Measurements from ENCODE around the gene NAA40. TPM values are rescaled to one million over a fixed set of nuclear protein-coding genes. Genes with fewer than 3 reads are reported as not detected.

The NAA40 gene
- total RNA-seq, 2 experiments from 2014 or later, result 37.0 to 46.0 TPM

DNA sequence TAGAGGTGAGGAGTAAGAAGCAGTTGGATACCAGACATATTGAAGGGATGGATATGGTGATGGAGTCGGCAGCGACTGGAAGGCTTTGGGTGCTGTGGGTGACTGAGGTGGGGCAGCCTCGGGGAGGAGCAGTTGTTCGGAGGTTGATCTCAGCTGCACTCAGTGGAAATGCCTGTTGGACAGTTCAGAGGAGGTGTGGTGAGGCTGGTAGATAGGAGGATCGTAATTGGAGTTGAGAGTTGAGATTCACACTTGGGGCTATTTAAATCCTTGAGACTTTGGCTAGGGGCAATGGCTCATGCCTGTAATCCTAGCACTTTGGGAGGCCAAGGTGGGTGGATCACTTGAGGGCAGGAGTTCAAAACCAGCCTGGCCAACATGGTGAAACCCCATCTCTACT is 54.3 kb downstream of the NAA40 start:
- Mint-ChIP-seq H3K27me3 (no peaks in the 10 kb centered on the region), H3K4me1 (peaks cover 11% of the 10 kb centered on the region), H3K27ac (no peak overlapping the region), H3K9me3 (ENCODE audit: low read depth) (no peaks in the 10 kb centered on the region), H3K36me3 (peaks cover 41% of the 10 kb centered on the region), H3K4me3 (no peak overlapping the region)
- ATAC-seq (no peak), DNase-seq (no peak)
- CTCF ChIA-PET, result no interaction called here

DNA sequence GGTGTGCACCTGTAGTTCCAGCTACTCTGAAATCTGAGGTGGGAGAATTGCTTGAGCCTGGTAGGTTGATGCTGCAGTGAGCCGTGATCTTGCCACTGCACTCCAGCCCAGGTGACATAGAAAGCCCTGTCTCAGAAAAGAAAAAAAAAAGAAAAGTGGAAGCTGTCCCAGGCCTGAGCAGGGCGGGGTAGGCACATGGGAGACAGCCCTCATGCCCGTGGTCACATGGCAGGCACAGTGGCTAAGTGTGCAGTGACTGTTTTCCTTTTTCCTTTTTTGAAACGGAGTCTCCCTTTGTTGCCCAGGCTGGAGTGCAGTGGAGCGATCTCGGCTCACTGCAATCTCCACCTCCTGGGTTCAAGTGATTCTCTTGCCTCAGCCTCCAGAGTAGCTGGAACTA is 55.2 kb downstream of the NAA40 start:
- peaks cover 4% of the 10 kb centered on the region for H3K4me1 Mint-ChIP-seq
- no peak overlapping the region for H3K4me3 Mint-ChIP-seq
- CTCF ChIA-PET, result no interaction called here
- peaks cover 38% of the 10 kb centered on the region for H3K36me3 Mint-ChIP-seq
- DNase-seq, result no peak
- H3K9me3 Mint-ChIP-seq (ENCODE audit: low read depth), result no peaks in the 10 kb centered on the region
- H3K27me3 Mint-ChIP-seq, result no peaks in the 10 kb centered on the region
- no peak overlapping the region for H3K27ac Mint-ChIP-seq
- ATAC-seq, result no peak

DNA sequence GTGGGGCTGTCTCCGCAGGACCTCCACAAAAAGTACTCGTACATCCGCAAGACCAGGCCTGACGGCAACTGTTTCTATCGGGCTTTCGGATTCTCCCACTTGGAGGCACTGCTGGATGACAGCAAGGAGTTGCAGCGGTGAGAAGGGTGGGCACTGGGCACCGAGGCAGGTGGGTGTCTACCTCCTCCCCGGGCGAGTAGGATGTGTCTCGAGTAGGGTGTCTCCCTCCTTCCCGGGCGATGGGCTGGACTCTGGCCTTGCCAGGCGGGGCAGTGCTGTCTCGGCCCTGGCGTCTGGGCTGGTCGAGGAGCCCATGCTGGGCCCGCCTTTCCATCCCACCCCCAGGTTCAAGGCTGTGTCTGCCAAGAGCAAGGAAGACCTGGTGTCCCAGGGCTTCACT is 57.7 kb downstream of the NAA40 start:
- ATAC-seq (no peak), DNase-seq (no peak)
- CTCF ChIA-PET, result no interaction called here
- Mint-ChIP-seq H3K9me3 (ENCODE audit: low read depth) (no peaks in the 10 kb centered on the region), H3K36me3 (peaks cover 22% of the 10 kb centered on the region), H3K27ac (no peak overlapping the region), H3K4me3 (no peak overlapping the region), H3K27me3 (peaks cover 6% of the 10 kb centered on the region), H3K4me1 (peaks cover 7% of the 10 kb centered on the region)

DNA sequence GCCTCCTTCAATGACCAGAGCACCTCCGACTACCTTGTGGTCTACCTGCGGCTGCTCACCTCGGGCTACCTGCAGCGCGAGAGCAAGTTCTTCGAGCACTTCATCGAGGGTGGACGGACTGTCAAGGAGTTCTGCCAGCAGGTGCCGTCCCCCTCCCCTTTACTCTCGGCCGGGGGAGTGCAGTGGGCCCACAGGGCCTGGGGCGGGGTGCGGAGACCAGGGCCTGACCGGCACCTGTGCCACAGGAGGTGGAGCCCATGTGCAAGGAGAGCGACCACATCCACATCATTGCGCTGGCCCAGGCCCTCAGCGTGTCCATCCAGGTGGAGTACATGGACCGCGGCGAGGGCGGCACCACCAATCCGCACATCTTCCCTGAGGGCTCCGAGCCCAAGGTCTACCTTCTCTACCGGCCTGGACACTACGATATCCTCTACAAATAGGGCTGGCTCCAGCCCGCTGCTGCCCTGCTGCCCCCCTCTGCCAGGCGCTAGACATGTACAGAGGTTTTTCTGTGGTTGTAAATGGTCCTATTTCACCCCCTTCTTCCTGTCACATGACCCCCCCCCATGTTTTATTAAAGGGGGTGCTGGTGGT is 58.4 kb downstream of the NAA40 start:
- CTCF ChIA-PET, result interaction anchor here (1.3 kb wide), 2 partner anchors 22 to 159 kb away, joined by 3 read pairs; partner anchors contain the start of gene COX8A
- ATAC-seq (no peak), DNase-seq (no peak)
- Mint-ChIP-seq H3K9me3 (ENCODE audit: low read depth) (no peaks in the 10 kb centered on the region), H3K4me3 (no peak overlapping the region), H3K36me3 (peaks cover 20% of the 10 kb centered on the region), H3K27ac (no peak overlapping the region), H3K27me3 (peaks cover 6% of the 10 kb centered on the region), H3K4me1 (peaks cover 5% of the 10 kb centered on the region)

DNA sequence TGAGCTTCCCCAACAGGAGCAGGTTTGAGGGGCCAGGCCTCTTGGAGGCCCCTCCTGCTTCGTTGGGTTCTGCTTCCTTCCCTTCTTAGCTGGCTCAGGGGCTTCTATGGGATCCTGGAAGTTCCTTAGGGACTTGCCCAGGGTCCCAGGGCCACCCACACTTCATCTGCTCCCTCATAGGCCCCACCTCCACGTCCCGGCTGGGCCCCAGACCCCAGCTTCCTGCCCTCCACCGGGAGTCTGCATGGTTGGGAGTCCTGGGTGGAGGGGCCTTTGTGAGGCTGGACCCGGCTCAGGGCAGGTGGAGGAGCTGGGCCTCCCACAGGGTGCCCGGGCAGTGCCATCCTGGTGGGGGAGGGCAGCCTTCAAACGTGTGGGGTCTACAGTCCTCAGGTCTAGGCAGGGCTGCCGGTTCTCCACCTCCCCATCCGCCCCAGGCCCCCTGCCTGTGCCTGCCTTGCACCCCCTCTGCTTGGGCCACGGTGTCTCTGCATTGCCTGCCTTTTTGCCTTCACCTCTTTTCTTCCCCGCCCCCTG is 59.1 kb downstream of the NAA40 start:
- DNase-seq, result no peak
- no peak overlapping the region for H3K27ac Mint-ChIP-seq
- H3K36me3 Mint-ChIP-seq, result peaks cover 19% of the 10 kb centered on the region
- ATAC-seq, result no peak
- H3K4me3 Mint-ChIP-seq, result no peak overlapping the region
- H3K4me1 Mint-ChIP-seq, result peaks cover 5% of the 10 kb centered on the region
- H3K27me3 Mint-ChIP-seq, result peaks cover 6% of the 10 kb centered on the region
- CTCF ChIA-PET, result interaction anchor here (0.9 to 1.3 kb wide), 3 partner anchors 23 to 160 kb away, joined by 3 read pairs; partner anchors contain the start of gene COX8A
- H3K9me3 Mint-ChIP-seq (ENCODE audit: low read depth), result no peaks in the 10 kb centered on the region

DNA sequence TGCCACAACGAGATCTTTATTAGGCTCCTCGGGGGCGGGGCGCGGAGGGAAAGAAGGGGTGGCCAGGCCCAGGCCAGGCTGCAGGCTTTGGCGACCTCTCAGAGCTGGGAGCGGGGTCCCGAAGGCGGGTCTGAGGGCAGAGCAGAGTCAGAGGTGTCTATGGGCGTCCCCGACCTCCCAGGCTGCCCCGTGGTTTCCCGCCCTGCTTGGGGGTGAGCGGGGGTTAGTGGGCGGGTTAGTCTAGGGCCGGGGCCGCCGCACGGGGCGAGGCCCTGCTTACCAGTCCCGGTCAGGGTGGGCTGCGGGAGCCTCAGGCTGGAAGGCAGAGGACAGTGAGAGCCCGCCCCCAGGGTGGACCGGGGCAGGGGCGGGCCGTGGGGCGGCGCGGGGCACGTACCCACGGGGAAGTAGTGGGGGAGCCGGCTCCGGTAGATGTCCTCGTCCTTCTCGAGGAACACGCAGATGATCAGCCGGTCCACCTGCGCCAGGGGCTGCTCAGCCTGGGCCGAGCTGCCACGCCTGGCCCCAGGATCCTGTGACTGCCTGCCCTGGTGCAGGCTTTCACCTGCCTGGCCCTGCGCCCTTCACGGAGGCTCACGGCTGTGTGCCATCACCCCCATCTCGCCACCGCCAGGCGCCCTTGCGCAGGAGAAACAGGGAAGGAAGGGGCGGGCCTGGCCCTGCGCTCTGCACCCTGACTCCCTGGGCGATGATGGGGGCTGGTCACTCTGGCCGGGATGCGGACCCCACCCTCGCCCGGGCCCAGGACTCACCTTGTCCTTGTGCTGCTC is 60.0 kb downstream of the NAA40 start:
- Mint-ChIP-seq H3K9me3 (ENCODE audit: low read depth) (no peaks in the 10 kb centered on the region), H3K27me3 (peaks cover 6% of the 10 kb centered on the region)
- no peak for ATAC-seq

DNA sequence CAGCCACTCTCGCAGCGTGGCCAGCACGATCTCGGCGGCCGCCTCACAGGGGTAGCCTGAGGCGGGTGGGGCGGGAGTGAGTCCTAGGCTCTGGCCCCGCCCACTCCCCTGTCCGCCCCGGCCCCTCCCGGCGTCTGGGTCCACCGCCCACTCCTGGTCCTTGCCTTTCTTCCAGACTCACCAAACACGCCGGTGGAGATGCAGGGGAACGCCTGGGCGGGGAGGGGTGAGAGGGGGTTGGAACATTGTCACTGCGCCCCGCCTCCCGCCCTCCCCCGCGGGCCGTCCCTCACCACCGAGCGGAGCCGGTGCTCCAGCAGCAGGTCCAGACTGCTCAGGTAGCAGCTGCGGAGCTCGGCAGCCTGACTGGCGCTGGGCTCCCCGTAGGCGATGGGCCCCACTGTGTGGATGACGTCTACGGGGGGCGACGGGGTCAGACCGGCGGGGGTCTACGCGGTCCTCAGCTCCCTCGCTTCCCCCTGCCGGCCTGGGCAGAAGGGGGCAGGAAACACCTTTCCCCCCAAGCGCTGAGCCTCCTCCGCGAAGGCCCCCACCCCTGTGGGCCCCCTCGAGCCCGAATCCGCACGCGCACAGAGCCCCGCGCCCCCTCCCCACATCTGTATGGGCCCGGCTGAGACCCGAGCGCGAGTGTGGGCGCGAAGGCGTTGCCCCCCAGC is 60.7 kb downstream of the NAA40 start:
- peak; percentile 56 for DNase-seq
- CTCF ChIA-PET, result interaction anchor here (0.6 to 4.6 kb wide), 32 partner anchors 9 to 305 kb away, joined by 3 to 123 read pairs (median 4); partner anchors contain the start of genes FKBP2 and OTUB1
- Mint-ChIP-seq H3K9me3 (ENCODE audit: low read depth) (no peaks in the 10 kb centered on the region), H3K36me3 (peaks cover 16% of the 10 kb centered on the region), H3K4me3 (no peak overlapping the region), H3K27me3 (peaks cover 6% of the 10 kb centered on the region), H3K4me1 (peaks cover 5% of the 10 kb centered on the region), H3K27ac (no peak overlapping the region)
- ATAC-seq, result peak; percentile 50

More for the DNA sequence above, 60.0 kb downstream of the NAA40 start:
- Mint-ChIP-seq H3K27ac (no peak overlapping the region), H3K36me3 (peaks cover 16% of the 10 kb centered on the region), H3K4me1 (peaks cover 5% of the 10 kb centered on the region), H3K4me3 (no peak overlapping the region)
- no peak for DNase-seq
- CTCF ChIA-PET, result interaction anchor here (0.9 to 4.6 kb wide), 13 partner anchors 9 to 305 kb away, joined by 3 to 123 read pairs (median 4); partner anchors contain the start of gene COX8A

DNA sequence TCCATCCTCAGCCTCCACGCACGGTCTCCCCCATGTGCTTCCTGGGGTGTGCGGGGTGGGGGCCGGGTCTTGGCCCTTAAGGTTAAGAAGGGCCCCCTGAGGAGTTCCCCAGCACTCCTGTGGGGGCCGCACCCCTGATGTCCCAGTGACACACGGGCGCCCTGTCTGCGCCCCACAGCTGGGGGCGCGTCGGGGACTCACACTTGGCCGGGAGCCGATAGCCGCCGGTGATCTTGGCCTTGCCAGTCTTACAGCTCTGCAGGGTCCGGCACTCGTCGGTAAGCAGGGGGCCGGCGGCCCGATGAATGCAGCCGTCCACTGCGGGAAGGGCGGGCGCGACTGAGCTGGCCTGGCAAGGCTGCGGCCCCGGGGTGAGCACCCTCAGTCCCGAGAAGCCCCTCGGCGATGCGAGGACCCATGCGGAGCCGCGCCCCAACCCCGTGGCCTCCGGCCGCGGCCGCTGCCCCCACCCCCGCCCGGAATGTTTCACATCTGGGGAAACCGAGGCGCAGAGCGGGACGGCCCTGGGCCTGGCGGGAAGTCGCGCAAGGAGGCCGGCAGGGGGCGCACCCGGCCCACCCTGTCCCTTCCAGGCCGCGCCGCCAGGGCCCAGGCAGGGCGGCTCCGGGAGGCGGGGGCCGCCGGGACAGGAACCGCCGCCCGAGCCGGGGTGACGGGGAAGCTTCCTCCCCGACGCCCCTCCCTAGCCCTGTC is 61.4 kb downstream of the NAA40 start:
- Mint-ChIP-seq H3K36me3 (peaks cover 11% of the 10 kb centered on the region), H3K27ac (no peak overlapping the region), H3K4me1 (peaks cover 5% of the 10 kb centered on the region), H3K9me3 (ENCODE audit: low read depth) (no peaks in the 10 kb centered on the region), H3K4me3 (no peak overlapping the region), H3K27me3 (peaks cover 7% of the 10 kb centered on the region)
- ATAC-seq, result peak; percentile 89
- CTCF ChIA-PET, result interaction anchor here (0.6 to 4.6 kb wide), 43 partner anchors 9 to 317 kb away, joined by 3 to 123 read pairs (median 4); partner anchors contain the start of genes FKBP2, OTUB1, PRDX5 and TRMT112
- peak; percentile 77 for DNase-seq

DNA sequence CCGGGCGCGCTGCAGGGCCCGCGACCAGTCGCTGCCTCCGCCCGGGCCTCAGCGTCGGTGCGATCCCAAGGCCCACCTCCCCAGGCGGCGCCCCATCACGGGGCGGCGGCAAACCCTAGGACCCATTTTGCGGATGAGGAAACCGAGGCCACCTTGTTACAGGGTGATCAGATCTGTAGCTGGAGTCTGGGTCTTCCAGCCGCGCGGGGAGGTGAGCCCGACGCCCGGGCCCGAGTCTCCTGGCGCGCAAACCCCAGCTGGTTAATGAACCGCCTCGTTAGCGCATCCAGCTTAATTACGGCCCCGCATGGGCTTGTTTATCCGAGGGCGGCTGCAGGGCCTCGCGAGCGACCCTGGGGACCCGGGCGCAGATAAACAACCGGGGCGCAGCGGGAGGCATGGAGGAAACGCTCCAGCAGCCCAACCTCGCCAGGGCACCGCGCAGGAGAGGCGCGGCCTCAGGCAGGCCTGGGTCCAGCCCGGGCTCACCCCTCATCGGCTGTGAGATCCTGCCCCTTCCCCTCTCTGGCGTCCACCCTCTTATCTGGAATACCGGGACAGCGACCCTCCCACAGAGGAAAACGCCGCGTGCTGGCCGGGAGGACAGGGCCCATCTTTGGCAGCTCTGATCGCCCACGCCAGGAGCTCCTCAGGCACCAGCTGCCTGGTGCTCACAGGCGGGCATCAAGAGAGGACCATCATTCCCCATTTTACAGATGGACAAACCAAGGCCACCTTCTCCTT is 62.1 kb downstream of the NAA40 start:
- peaks cover 9% of the 10 kb centered on the region for H3K27me3 Mint-ChIP-seq
- H3K4me1 Mint-ChIP-seq, result peaks cover 5% of the 10 kb centered on the region
- no peak overlapping the region for H3K4me3 Mint-ChIP-seq
- ATAC-seq, result no peak
- DNase-seq, result no peak
- H3K9me3 Mint-ChIP-seq (ENCODE audit: low read depth), result no peaks in the 10 kb centered on the region
- CTCF ChIA-PET, result interaction anchor here (0.5 to 4.6 kb wide), 37 partner anchors 12 to 1459 kb away, joined by 3 to 123 read pairs (median 4); partner anchors contain the start of genes FKBP2, OTUB1, PRDX5 and TRMT112
- H3K36me3 Mint-ChIP-seq, result peaks cover 10% of the 10 kb centered on the region
- H3K27ac Mint-ChIP-seq, result no peak overlapping the region

DNA sequence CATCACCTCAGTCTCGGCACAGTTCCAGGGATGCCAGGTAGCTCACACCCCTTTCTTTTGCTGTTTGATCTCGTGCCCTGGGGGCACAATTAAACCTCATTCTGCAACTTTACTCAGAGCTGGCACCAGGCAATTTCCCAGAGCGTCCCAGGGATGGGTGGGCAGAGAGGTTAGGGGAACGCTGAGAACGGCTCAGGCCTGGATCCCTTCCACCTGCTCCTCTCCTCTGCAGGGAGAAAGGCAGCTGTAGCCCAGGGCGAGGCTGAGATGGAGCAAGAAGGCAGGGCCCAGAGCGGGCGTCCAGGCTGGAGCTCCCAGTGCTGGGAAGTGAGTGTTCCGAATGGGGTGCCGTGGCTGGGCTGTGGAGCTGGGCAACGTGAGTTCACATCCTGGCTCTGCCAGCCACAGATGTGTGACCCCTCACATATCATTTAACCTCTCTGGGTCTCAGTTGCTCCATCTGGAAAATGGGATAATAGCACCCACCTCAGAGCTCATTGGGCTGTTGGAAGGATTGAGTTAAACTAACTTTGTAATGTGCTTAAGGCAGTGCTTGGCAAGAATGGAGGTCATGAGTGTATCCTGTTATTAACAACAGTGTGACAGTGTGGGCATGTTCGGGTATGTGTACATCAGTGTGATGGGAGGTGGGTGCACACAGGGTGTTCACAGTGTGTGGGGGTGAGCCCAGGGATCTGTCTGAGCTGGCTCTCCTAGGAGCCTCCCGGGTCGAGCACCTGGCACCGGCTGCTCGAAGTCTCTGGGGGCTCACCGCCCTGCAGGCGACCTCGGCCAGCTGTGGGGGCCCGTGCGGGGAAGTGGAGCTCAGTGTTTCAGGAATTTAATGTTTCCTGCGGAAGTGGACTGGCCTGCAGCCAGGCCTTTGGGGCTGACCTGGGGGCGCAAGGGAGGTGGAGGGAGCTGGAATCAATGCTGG is 63.0 kb downstream of the NAA40 start:
- CTCF ChIA-PET, result interaction anchor here (0.5 to 4.6 kb wide), 22 partner anchors 12 to 316 kb away, joined by 3 to 123 read pairs (median 6); partner anchors contain the start of genes COX8A, PRDX5 and TRMT112
- ATAC-seq (no peak), DNase-seq (no peak)
- H3K4me1 Mint-ChIP-seq, result peaks cover 5% of the 10 kb centered on the region
- H3K4me3 Mint-ChIP-seq, result no peak overlapping the region
- no peak overlapping the region for H3K27ac Mint-ChIP-seq
- H3K36me3 Mint-ChIP-seq, result peaks cover 10% of the 10 kb centered on the region
- H3K27me3 Mint-ChIP-seq, result peaks cover 18% of the 10 kb centered on the region
- H3K9me3 Mint-ChIP-seq (ENCODE audit: low read depth), result no peaks in the 10 kb centered on the region

DNA sequence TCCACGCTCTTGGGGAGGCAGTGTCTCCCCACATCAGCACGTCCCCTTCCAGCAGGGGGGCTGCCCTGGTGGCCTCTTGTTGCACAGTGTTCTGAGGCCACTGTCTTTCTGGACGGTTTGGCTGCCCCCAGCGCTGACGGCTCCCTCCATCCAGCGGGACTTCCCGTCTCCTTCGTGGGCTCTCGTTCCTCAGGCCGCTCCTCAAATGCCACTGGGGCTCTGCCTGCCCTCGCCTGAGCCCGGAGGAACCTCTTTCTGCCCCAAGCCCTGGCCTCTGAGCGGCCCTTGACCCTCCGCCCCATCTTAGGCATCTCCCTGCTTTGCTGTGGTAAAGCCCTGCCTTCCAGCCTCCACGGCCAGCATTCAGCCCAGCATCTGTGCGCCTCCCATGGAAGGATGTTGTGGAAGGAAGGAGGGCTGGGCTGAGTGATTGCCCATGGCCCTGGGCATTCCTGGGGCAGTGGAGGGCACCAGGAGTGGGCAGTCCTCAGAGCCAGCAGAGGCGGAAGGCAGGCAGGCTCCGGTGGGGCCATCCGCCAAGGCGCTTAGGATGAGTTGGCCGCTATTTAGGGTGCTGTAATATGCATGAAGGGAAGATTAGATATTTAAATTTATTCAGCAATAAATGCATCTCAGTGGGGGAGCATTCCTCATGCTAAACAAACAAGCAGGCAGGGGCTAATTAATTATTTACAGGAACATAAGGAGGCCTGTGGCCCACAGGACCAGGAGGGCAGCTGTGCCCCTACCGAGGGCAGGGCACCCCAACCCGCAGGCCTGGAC is 65.2 kb downstream of the NAA40 start:
- no peaks in the 10 kb centered on the region for H3K36me3 Mint-ChIP-seq
- no peak overlapping the region for H3K4me3 Mint-ChIP-seq
- H3K9me3 Mint-ChIP-seq (ENCODE audit: low read depth), result no peaks in the 10 kb centered on the region
- CTCF ChIA-PET, result interaction anchor here (4.6 kb wide), 1 partner anchor 145 kb away, joined by 123 read pairs; no protein-coding TSS in a partner anchor
- peaks cover 8% of the 10 kb centered on the region for H3K4me1 Mint-ChIP-seq
- peaks cover 39% of the 10 kb centered on the region for H3K27me3 Mint-ChIP-seq
- DNase-seq, result no peak
- no peak overlapping the region for H3K27ac Mint-ChIP-seq
- ATAC-seq, result no peak
